ENCODE measurements around the gene FBRSL1. TPM values are rescaled to one million over a fixed set of nuclear protein-coding genes. Genes with fewer than 3 reads are reported as not detected.

Gene FBRSL1
- total RNA-seq, 4 donors from 2014 or later = 13.8 to 31.5 (median 16.1) TPM

GRCh38 chr12:132491138-132491663 is 1.2 kb downstream of the FBRSL1 start:
- peaks cover 0 to 71% (median 57%) of the 10 kb centered on the region in 4 donors for H3K4me1 ChIP-seq
- H3K9me3 ChIP-seq = no peaks in the 10 kb centered on the region
- peak overlapping the region; percentile 60 to 86 (median 66) for H3K27ac ChIP-seq
- no peak for DNase-seq (ENCODE audit: low spot score in 2 of 2)
- peaks cover 0 to 5% (median 0%) of the 10 kb centered on the region in 3 donors for H3K36me3 ChIP-seq
- TF ChIP-seq POLR2A (IDR thresholded peaks at IDR 0.05) (no peak), CTCF (IDR thresholded peaks at IDR 0.05) (no peak), EP300 (IDR thresholded peaks at IDR 0.05) (no peak)
- H3K4me3 ChIP-seq = peak overlapping the region; percentile 54 to 87 (median 66)
- H3K27me3 ChIP-seq = no peaks in the 10 kb centered on the region
- 19 to 20% methylated on average over 12 to 14 of the region's 14 CpGs for WGBS, 2 donors

- H3K36me3 ChIP-seq = peaks cover 0 to 5% (median 0%) of the 10 kb centered on the region in 3 donors
- no peak for DNase-seq (ENCODE audit: low spot score in 2 of 2)
- peaks cover 0 to 76% (median 59%) of the 10 kb centered on the region in 4 donors for H3K4me1 ChIP-seq
- H3K4me3 ChIP-seq = peak overlapping the region in 3 of 4 donors; percentile 64 to 87 (median 68)
- WGBS, 2 donors = 55 to 70% methylated on average over 23 of the region's 23 CpGs
- TF ChIP-seq EP300 (IDR thresholded peaks at IDR 0.05) (no peak), POLR2A (IDR thresholded peaks at IDR 0.05) (no peak), CTCF (IDR thresholded peaks at IDR 0.05) (no peak)
- peak overlapping the region; percentile 14 to 86 (median 60) for H3K27ac ChIP-seq
- no peaks in the 10 kb centered on the region for H3K9me3 ChIP-seq
- H3K27me3 ChIP-seq = no peaks in the 10 kb centered on the region
These were observed 1.9 kb downstream of the FBRSL1 start for GRCh38 chr12:132491761-132492378.

- H3K27me3 ChIP-seq = no peaks in the 10 kb centered on the region
- DNase-seq (ENCODE audit: low spot score in 2 of 2) = no peak
- TF ChIP-seq EP300 (IDR thresholded peaks at IDR 0.05) (no peak), CTCF (IDR thresholded peaks at IDR 0.05) (no peak), POLR2A (IDR thresholded peaks at IDR 0.05) (no peak)
- peak overlapping the region in 1 of 4 donors; percentile 86 for H3K27ac ChIP-seq
- H3K9me3 ChIP-seq = no peaks in the 10 kb centered on the region
- peaks cover 0 to 83% (median 61%) of the 10 kb centered on the region in 4 donors for H3K4me1 ChIP-seq
- H3K4me3 ChIP-seq = peak overlapping the region in 1 of 4 donors; percentile 87
- WGBS, 2 donors = 80 to 82% methylated on average over 11 to 12 of the region's 12 CpGs
- peaks cover 0 to 5% (median 0%) of the 10 kb centered on the region in 3 donors for H3K36me3 ChIP-seq
These were observed 2.6 kb downstream of the FBRSL1 start for GRCh38 chr12:132492522-132492921.

GRCh38 chr12:132492951-132493350 is 3.0 kb downstream of the FBRSL1 start:
- Histone ChIP-seq H3K27ac (peak overlapping the region in 2 of 4 donors; percentile 43 to 86), H3K36me3 (peaks cover 0 to 5% (median 0%) of the 10 kb centered on the region in 3 donors), H3K27me3 (no peaks in the 10 kb centered on the region), H3K9me3 (no peaks in the 10 kb centered on the region), H3K4me1 (peaks cover 0 to 87% (median 63%) of the 10 kb centered on the region in 4 donors), H3K4me3 (peak overlapping the region in 1 of 4 donors; percentile 87)
- TF ChIP-seq EP300 (IDR thresholded peaks at IDR 0.05) = peak in 1 of 2 donors; percentile 11
- TF ChIP-seq POLR2A (IDR thresholded peaks at IDR 0.05) = no peak
- no peak for TF ChIP-seq CTCF (IDR thresholded peaks at IDR 0.05)
- no peak for DNase-seq (ENCODE audit: low spot score in 2 of 2)
- 77 to 88% methylated on average over 8 to 12 of the region's 12 CpGs for WGBS, 2 donors
